ENCODE results near the gene ULK3. TPM values are rescaled to one million over a fixed set of nuclear protein-coding genes. Genes with fewer than 3 reads are reported as not detected.
A peak's percentile ranks its signal among the peaks of the same experiment; 100 is the strongest.

ULK3 gene
- total and polyA plus RNA-seq, 10 of the 15 experiments (the other 5 are each of a cell fraction or from before 2014, with no cell fraction given): 0.64 to 38.8 (median 27.1) TPM

DNA sequence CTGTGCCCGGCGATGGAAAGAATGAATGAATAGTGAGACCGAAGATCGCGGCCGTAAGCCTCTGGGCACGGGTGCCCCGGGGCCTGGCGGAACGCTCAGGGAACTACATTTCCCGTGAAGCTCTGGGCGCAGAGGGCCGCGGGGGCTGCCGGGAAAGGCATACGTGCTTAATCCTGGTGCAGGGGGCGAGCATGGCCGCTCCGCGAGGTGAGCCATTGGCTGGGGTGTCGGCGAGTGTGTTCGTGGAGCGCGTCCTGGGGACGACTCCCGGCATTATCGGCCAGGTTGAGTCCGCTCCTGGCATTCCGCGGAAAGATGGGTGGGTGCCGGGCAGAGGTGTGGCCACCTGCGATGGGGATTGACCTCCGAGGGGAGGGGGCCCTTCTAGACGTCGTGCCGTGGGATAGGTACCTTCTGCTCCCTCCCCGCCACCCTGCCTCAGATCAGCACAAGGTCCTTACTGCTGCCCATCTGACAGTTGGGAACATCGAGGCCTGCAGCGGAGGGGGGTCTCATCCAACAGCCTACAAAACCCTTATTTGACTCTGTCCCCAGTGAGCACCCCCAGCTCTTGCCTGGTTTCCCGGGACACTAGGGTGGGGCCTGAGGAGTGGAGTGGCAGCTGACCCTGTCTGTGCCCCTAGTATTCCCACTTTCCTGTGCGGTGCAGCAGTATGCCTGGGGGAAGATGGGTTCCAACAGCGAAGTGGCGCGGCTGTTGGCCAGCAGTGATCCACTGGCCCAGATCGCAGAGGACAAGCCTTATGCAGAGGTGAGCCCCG lies 47.1 kb upstream of the ULK3 start, which contains the start of gene MPI (continued):
- TF ChIP-seq, protein P1, sequence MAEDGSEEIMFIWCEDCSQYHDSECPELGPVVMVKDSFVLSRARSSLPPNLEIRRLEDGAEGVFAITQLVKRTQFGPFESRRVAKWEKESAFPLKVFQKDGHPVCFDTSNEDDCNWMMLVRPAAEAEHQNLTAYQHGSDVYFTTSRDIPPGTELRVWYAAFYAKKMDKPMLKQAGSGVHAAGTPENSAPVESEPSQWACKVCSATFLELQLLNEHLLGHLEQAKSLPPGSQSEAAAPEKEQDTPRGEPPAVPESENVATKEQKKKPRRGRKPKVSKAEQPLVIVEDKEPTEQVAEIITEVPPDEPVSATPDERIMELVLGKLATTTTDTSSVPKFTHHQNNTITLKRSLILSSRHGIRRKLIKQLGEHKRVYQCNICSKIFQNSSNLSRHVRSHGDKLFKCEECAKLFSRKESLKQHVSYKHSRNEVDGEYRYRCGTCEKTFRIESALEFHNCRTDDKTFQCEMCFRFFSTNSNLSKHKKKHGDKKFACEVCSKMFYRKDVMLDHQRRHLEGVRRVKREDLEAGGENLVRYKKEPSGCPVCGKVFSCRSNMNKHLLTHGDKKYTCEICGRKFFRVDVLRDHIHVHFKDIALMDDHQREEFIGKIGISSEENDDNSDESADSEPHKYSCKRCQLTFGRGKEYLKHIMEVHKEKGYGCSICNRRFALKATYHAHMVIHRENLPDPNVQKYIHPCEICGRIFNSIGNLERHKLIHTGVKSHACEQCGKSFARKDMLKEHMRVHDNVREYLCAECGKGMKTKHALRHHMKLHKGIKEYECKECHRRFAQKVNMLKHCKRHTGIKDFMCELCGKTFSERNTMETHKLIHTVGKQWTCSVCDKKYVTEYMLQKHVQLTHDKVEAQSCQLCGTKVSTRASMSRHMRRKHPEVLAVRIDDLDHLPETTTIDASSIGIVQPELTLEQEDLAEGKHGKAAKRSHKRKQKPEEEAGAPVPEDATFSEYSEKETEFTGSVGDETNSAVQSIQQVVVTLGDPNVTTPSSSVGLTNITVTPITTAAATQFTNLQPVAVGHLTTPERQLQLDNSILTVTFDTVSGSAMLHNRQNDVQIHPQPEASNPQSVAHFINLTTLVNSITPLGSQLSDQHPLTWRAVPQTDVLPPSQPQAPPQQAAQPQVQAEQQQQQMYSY (CRISPR knock-in tag; IDR thresholded peaks at IDR 0.05): no peak
- no peak for TF ChIP-seq NFXL1 (IDR thresholded peaks at IDR 0.05; ENCODE audit: borderline replicate concordance)
- 0 out of 2 replicates have a peak, but pooled peaks have one; percentile 57 for TF ChIP-seq TCF3 (IDR thresholded peaks at IDR 0.05; ENCODE audit: borderline replicate concordance, insufficient read depth, low read depth, low read length)
- TF ChIP-seq, protein P2, sequence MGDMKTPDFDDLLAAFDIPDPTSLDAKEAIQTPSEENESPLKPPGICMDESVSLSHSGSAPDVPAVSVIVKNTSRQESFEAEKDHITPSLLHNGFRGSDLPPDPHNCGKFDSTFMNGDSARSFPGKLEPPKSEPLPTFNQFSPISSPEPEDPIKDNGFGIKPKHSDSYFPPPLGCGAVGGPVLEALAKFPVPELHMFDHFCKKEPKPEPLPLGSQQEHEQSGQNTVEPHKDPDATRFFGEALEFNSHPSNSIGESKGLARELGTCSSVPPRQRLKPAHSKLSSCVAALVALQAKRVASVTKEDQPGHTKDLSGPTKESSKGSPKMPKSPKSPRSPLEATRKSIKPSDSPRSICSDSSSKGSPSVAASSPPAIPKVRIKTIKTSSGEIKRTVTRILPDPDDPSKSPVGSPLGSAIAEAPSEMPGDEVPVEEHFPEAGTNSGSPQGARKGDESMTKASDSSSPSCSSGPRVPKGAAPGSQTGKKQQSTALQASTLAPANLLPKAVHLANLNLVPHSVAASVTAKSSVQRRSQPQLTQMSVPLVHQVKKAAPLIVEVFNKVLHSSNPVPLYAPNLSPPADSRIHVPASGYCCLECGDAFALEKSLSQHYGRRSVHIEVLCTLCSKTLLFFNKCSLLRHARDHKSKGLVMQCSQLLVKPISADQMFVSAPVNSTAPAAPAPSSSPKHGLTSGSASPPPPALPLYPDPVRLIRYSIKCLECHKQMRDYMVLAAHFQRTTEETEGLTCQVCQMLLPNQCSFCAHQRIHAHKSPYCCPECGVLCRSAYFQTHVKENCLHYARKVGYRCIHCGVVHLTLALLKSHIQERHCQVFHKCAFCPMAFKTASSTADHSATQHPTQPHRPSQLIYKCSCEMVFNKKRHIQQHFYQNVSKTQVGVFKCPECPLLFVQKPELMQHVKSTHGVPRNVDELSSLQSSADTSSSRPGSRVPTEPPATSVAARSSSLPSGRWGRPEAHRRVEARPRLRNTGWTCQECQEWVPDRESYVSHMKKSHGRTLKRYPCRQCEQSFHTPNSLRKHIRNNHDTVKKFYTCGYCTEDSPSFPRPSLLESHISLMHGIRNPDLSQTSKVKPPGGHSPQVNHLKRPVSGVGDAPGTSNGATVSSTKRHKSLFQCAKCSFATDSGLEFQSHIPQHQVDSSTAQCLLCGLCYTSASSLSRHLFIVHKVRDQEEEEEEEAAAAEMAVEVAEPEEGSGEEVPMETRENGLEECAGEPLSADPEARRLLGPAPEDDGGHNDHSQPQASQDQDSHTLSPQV (IDR thresholded peaks at IDR 0.05): no peak
- TF ChIP-seq SUZ12 (IDR thresholded peaks at IDR 0.05; ENCODE audit: unreplicated experiment): no peak
- TF ChIP-seq MYB (IDR thresholded peaks at IDR 0.05; ENCODE audit: borderline replicate concordance, low read depth, low read length): no peak
- TF ChIP-seq RBBP5 (conservative IDR thresholded peaks at IDR 0.05): no peak
- TF ChIP-seq POU2F2 (IDR thresholded peaks at IDR 0.05; ENCODE audit: borderline replicate concordance, low read depth, low read length): peak; percentile 81; the same call in 2 of the 3 replicates
- peak; percentile 99 for TF ChIP-seq POLR2A (IDR thresholded peaks at IDR 0.05; ENCODE audit: low read depth, low read length)
- TF ChIP-seq, protein P3, sequence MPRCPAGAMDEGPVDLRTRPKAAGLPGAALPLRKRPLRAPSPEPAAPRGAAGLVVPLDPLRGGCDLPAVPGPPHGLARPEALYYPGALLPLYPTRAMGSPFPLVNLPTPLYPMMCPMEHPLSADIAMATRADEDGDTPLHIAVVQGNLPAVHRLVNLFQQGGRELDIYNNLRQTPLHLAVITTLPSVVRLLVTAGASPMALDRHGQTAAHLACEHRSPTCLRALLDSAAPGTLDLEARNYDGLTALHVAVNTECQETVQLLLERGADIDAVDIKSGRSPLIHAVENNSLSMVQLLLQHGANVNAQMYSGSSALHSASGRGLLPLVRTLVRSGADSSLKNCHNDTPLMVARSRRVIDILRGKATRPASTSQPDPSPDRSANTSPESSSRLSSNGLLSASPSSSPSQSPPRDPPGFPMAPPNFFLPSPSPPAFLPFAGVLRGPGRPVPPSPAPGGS (IDR thresholded peaks at IDR 0.05; ENCODE audit: borderline replicate concordance, insufficient read depth, low read depth, low read length, poor library complexity, severe bottlenecking): no peak
- TF ChIP-seq, protein P4, sequence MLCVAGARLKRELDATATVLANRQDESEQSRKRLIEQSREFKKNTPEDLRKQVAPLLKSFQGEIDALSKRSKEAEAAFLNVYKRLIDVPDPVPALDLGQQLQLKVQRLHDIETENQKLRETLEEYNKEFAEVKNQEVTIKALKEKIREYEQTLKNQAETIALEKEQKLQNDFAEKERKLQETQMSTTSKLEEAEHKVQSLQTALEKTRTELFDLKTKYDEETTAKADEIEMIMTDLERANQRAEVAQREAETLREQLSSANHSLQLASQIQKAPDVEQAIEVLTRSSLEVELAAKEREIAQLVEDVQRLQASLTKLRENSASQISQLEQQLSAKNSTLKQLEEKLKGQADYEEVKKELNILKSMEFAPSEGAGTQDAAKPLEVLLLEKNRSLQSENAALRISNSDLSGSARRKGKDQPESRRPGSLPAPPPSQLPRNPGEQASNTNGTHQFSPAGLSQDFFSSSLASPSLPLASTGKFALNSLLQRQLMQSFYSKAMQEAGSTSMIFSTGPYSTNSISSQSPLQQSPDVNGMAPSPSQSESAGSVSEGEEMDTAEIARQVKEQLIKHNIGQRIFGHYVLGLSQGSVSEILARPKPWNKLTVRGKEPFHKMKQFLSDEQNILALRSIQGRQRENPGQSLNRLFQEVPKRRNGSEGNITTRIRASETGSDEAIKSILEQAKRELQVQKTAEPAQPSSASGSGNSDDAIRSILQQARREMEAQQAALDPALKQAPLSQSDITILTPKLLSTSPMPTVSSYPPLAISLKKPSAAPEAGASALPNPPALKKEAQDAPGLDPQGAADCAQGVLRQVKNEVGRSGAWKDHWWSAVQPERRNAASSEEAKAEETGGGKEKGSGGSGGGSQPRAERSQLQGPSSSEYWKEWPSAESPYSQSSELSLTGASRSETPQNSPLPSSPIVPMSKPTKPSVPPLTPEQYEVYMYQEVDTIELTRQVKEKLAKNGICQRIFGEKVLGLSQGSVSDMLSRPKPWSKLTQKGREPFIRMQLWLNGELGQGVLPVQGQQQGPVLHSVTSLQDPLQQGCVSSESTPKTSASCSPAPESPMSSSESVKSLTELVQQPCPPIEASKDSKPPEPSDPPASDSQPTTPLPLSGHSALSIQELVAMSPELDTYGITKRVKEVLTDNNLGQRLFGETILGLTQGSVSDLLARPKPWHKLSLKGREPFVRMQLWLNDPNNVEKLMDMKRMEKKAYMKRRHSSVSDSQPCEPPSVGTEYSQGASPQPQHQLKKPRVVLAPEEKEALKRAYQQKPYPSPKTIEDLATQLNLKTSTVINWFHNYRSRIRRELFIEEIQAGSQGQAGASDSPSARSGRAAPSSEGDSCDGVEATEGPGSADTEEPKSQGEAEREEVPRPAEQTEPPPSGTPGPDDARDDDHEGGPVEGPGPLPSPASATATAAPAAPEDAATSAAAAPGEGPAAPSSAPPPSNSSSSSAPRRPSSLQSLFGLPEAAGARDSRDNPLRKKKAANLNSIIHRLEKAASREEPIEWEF (IDR thresholded peaks at IDR 0.05; ENCODE audit: insufficient replicate concordance, low read depth, low read length): no peak
- TF ChIP-seq CBFB (IDR thresholded peaks at IDR 0.05; ENCODE audit: low read depth): peak; percentile 71
- TF ChIP-seq POLR2AphosphoS5 (IDR thresholded peaks at IDR 0.05; ENCODE audit: low read length): peak; percentile 90
- TF ChIP-seq NBN (IDR thresholded peaks at IDR 0.05): peak; percentile 83
- no peak for TF ChIP-seq RAD21 (IDR thresholded peaks at IDR 0.05; ENCODE audit: insufficient read depth, low read depth, low read length)

All from GM12878 (cell line).